Measurements from ENCODE around the gene CENPO. TPM values are rescaled to one million over a fixed set of nuclear protein-coding genes. Genes with fewer than 3 reads are reported as not detected.

CENPO gene
- total RNA-seq, 1 donor from 2014 or later = 69.3 TPM

- H3K4me3 Mint-ChIP-seq = peak overlapping the region; percentile 70
- no peaks in the 10 kb centered on the region for H3K9me3 Mint-ChIP-seq
- DNase-seq (ENCODE audit: low read depth, low spot score) = peak; percentile 75
- H3K27me3 Mint-ChIP-seq (ENCODE audit: low read depth) = peaks cover 3% of the 10 kb centered on the region
- TF ChIP-seq CTCF (conservative IDR thresholded peaks at IDR 0.05) = peak; percentile 90
- peaks cover 35% of the 10 kb centered on the region for H3K4me1 Mint-ChIP-seq
- H3K36me3 Mint-ChIP-seq (ENCODE audit: low read depth) = peaks cover 20% of the 10 kb centered on the region
- H3K27ac Mint-ChIP-seq (ENCODE audit: unreplicated experiment) = peak overlapping the region; percentile 64
Measured at GRCh38 chr2:24827321-24828237, 34.4 kb downstream of the CENPO start.

- Mint-ChIP-seq H3K4me3 (peak overlapping the region; percentile 34), H3K27ac (ENCODE audit: unreplicated experiment) (peak overlapping the region; percentile 62), H3K4me1 (peaks cover 36% of the 10 kb centered on the region), H3K36me3 (ENCODE audit: low read depth) (peaks cover 14% of the 10 kb centered on the region), H3K9me3 (no peaks in the 10 kb centered on the region), H3K27me3 (ENCODE audit: low read depth) (peaks cover 3% of the 10 kb centered on the region)
- no peak for DNase-seq (ENCODE audit: low read depth, low spot score)
- no peak for TF ChIP-seq CTCF (conservative IDR thresholded peaks at IDR 0.05)
Measured at GRCh38 chr2:24828238-24828996, 35.2 kb downstream of the CENPO start.

GRCh38 chr2:24830351-24830750 lies 37.1 kb downstream of the CENPO start:
- H3K27ac Mint-ChIP-seq (ENCODE audit: unreplicated experiment) = no peak overlapping the region
- peaks cover 3% of the 10 kb centered on the region for H3K27me3 Mint-ChIP-seq (ENCODE audit: low read depth)
- no peak for DNase-seq (ENCODE audit: low read depth, low spot score)
- no peaks in the 10 kb centered on the region for H3K9me3 Mint-ChIP-seq
- no peak for TF ChIP-seq CTCF (conservative IDR thresholded peaks at IDR 0.05)
- H3K36me3 Mint-ChIP-seq (ENCODE audit: low read depth) = peaks cover 17% of the 10 kb centered on the region
- peaks cover 42% of the 10 kb centered on the region for H3K4me1 Mint-ChIP-seq
- no peak overlapping the region for H3K4me3 Mint-ChIP-seq

- no peaks in the 10 kb centered on the region for H3K9me3 Mint-ChIP-seq
- no peak for DNase-seq (ENCODE audit: low read depth, low spot score)
- no peak overlapping the region for H3K4me3 Mint-ChIP-seq
- H3K36me3 Mint-ChIP-seq (ENCODE audit: low read depth) = peaks cover 17% of the 10 kb centered on the region
- H3K27ac Mint-ChIP-seq (ENCODE audit: unreplicated experiment) = no peak overlapping the region
- H3K4me1 Mint-ChIP-seq = peaks cover 43% of the 10 kb centered on the region
- peaks cover 3% of the 10 kb centered on the region for H3K27me3 Mint-ChIP-seq (ENCODE audit: low read depth)
- TF ChIP-seq CTCF (conservative IDR thresholded peaks at IDR 0.05) = no peak
Measured at GRCh38 chr2:24830786-24831185, 37.6 kb downstream of the CENPO start.

- H3K27me3 Mint-ChIP-seq (ENCODE audit: low read depth) = peaks cover 3% of the 10 kb centered on the region
- peaks cover 43% of the 10 kb centered on the region for H3K4me1 Mint-ChIP-seq
- peak overlapping the region; percentile 29 for H3K4me3 Mint-ChIP-seq
- H3K9me3 Mint-ChIP-seq = no peaks in the 10 kb centered on the region
- H3K36me3 Mint-ChIP-seq (ENCODE audit: low read depth) = peaks cover 20% of the 10 kb centered on the region
- H3K27ac Mint-ChIP-seq (ENCODE audit: unreplicated experiment) = no peak overlapping the region
- DNase-seq (ENCODE audit: low read depth, low spot score) = no peak
- TF ChIP-seq CTCF (conservative IDR thresholded peaks at IDR 0.05) = no peak
Measured at GRCh38 chr2:24831221-24832072, 38.2 kb downstream of the CENPO start.

Measured in neural crest cell (in vitro differentiated cells).